GM10266 (cell line): ENCODE results near the gene ZBED4.

Experiments used
- DNase-seq: peaks from one replicate; pipeline ENCODE4 v3.0.0; 2012; ENCODE audit errors: extremely low spot score
- CTCF ChIP-seq: IDR thresholded peaks from 2 replicates; pipeline ENCODE4 v1.5.1; 2012; ENCODE audit warnings: mild to moderate bottlenecking, low read depth; ENCODE audit not compliant: control insufficient read depth, insufficient read depth; ENCODE audit errors: missing control alignments

ZBED4 gene

DNA sequence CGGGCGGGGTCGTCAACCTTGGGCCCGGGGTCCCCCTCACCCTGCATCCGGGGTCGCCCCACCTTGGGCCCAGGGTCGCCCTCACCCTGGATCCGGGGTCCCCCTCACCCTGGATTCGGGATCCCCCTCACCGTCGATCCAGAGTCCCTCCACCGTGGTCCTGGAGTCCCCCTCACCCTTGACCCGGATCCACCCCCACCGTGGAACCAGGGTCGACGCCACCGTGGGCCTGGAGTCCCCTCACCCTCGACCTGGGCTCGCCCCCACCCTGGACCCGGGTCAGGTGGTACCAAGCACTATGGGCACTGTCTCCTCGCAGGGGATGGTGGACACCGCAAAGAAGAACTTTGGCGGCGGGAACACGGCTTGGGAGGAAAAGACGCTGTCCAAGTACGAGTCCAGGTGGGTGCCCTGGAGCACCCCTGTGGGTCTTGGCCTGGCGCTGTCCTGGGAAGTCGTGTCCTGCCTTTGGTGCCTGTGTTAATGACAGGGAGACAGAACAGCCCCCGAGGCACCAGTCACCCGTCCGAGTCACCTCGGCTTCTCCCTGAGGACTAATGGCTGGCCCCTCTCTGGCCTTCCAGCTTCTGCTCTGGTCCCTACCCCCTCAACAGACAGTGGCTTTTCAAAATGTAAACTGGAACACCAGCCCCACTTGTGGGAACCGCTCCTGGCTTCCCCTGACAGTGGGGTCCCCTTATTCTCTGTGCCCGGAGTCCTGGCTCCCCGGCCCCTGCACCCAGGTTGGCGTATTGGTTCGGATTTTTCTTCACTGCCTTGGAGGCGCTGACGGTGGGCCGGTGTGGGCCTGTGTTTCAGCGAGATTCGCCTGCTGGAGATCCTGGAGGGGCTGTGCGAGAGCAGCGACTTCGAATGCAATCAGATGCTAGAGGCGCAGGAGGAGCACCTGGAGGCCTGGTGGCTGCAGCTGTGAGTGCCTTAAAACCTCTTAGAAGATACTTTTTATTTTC, 65.6 kb downstream of the ZBED4 start:
- TF ChIP-seq CTCF = no peak
- DNase-seq = no peak

DNA sequence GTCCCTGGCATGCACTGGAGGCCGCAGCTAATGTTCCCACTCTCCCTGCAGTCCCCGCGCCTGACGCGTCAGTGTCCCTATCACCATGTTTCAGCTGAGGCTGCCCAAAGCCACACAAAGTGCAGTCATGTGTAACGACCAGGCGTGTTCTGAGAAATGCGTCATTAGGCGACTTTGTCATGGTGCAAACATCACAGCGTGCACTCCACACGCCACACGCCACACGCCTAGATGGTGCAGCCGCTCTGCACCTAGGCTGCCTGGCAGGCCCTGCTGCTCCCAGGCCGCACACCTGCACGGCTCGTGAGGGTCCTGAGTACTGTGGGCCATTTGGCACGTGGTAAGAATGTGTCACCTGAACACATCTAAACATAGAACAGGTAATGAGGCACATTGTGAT, 67.2 kb downstream of the ZBED4 start:
- TF ChIP-seq CTCF = no peak
- no peak for DNase-seq

DNA sequence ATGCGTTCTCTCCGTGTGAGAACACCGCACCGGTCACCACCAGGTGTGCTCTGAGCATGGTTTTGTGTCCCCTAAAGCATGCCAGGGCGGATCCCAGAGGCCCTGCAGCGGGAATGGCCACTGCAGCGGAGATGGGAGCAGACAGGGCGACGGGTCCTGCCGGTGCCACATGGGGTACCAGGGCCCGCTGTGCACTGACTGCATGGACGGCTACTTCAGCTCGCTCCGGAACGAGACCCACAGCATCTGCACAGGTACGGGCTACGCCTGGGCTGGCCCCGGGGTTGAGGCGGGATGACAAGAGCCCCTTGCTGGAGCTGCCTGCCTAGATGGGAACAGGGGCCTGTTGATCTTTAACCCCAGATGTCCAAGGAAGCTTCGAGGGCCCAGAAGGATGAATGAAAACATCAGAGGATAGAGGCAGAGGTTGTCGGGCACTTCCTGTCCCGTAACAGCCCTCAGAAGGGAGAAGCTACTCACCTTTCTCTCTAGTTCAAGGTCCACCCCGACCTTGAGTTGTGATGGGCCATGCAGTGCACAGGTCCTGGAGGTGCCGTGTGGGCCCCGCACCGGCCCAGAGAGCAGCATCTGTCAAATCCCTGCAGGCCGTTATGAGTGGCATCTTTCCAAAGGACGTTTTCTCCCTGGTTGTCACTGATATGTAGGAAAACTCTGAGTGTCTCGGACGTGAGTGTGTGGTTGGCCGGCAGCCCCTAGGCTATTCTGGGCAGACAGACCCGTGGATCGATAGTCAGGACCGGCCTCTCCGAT, 68.0 kb downstream of the ZBED4 start:
- TF ChIP-seq CTCF = no peak

GRCh38 chr22:49922484-49922883, 68.8 kb downstream of the ZBED4 start:
- DNase-seq = no peak
- no peak for TF ChIP-seq CTCF

More for the DNA sequence above, 68.0 kb downstream of the ZBED4 start:
- no peak for DNase-seq

DNA sequence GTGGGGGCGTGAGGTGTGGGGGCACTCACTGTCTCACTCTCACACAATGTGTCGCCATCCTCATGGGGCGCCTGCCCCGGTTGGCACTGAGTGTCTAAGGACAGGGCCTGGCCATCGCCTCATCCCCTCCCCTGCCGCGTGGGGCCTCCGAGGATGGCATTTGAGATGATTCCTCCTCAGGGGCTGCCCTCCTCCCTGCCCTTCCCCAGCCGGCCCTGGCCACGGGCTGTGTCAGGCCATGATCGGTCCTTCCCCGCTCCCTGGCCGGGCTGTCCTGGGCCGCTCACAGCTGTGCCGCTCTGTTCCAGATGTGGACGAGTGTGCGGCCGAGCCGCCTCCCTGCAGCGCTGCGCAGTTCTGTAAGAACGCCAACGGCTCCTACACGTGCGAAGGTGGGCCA, 69.3 kb downstream of the ZBED4 start:
- no peak for TF ChIP-seq CTCF
- no peak for DNase-seq

GRCh38 chr22:49923445-49923844, 69.8 kb downstream of the ZBED4 start:
- peak; percentile 69 for DNase-seq
- TF ChIP-seq CTCF = peak; percentile 30
